Suprapubic skin (tissue), 4 donors: ENCODE measurements around the gene NPIPB2. TPM values are rescaled to one million over a fixed set of nuclear protein-coding genes. Genes with fewer than 3 reads are reported as not detected.
"Not testable (repeated sequence)": the region's sequence is repeated elsewhere in the genome, so short reads cannot be mapped to it uniquely, and the experiment has no call there.

Experiments
- DNase-seq, 2 donors: peaks; one replicate each; pipeline ENCODE4 v3.0.0-alpha.2; 2019; ENCODE audit warnings: low spot score in 2 of 2
- H3K27ac ChIP-seq: fragments of 200-600 bp; sonication (generic); one replicate; pipeline ENCODE4 v1.5.1; 2019
- H3K27me3 ChIP-seq: fragments of 200-600 bp; sonication (generic); one replicate; pipeline ENCODE4 v1.5.1; 2019
- H3K36me3 ChIP-seq: fragments of 200-600 bp; sonication (generic); one replicate; pipeline ENCODE4 v1.5.1; 2019
- H3K4me1 ChIP-seq: fragments of 200-600 bp; sonication (generic); one replicate; pipeline ENCODE4 v1.5.1; 2019
- H3K4me3 ChIP-seq: fragments of 200-600 bp; sonication (generic); one replicate; pipeline ENCODE4 v1.5.1; 2019; ENCODE audit warnings: mild to moderate bottlenecking
- H3K9me3 ChIP-seq: fragments of 200-600 bp; sonication (generic); one replicate; pipeline ENCODE4 v1.5.1; 2019
- EP300 ChIP-seq: sonication (generic); formaldehyde crosslinking; IDR thresholded peaks from one replicate; pipeline ENCODE4 v1.6.1; 2017; ENCODE audit warnings: antibody characterized with exemption
- POLR2A ChIP-seq, 2 donors: fragments of 450-650 bp; IDR thresholded peaks; one replicate each; pipeline ENCODE4 v1.6.1; 2017; ENCODE audit warnings: antibody characterized with exemption in 2 of 2, mild to moderate bottlenecking in 2 of 2, moderate library complexity in 2 of 2
- POLR2AphosphoS5 ChIP-seq, 3 donors: sonication (generic); formaldehyde crosslinking; IDR thresholded peaks; one replicate each; pipeline ENCODE4 v1.6.1; 2017; ENCODE audit warnings: antibody characterized with exemption in 3 of 3
- WGBS: methylation state at CpG from one replicate; pipeline ENCODE4 v1.1.5; 2018; 5-methylcytosine and 5-hydroxymethylcytosine counted together
- total RNA-seq, 4 donors: library from RNA; depleted of rRNA; stranded (reverse); fragments of >200 nt; gene quantifications; one replicate each; pipeline ENCODE4 v1.1.0, GENCODE V29; 2016
- TF ChIP-seq, protein P1 (sequence below), 2 donors: fragments of 200-600 bp in 1 of 2; fragments of 450-650 bp in 1 of 2; sonication (generic) in 1 of 2; IDR thresholded peaks; one replicate each; pipeline ENCODE4 v1.5.1; 2016 to 2019; ENCODE audit warnings: antibody characterized with exemption in 2 of 2, mild to moderate bottlenecking in 1 of 2, moderate library complexity in 1 of 2

Gene NPIPB2
- total RNA-seq, 4 donors from 2014 or later: 10.4 to 59.9 (median 12.4) TPM

DNA sequence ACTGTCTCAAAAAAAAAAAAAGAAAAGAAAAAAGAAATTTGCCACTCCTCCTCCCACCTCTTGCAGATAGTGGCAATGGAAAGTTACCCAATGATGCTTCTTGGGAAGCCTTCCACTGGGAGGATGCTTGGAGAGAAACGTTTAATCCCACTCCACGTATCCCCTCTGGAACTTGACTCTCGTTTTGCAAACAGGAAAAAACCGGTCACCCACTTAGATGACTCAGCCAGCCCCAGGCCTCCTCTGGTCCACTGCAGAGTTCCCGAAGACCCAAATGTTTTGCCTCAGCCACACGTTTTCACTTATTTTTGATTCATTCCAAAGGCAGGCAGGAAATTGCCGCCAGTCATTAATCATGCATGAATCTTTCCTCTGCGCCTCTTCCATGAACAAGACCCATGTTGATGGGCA, 13.9 kb upstream of the NPIPB2 start:
- no peaks in the 10 kb centered on the region for H3K27me3 ChIP-seq
- H3K4me3 ChIP-seq: no peak overlapping the region
- H3K36me3 ChIP-seq: no peaks in the 10 kb centered on the region
- WGBS: 35% methylated on average over 8 of the region's 8 CpGs
- TF ChIP-seq POLR2AphosphoS5 (IDR thresholded peaks at IDR 0.05) (no peak), EP300 (no peak), POLR2A (IDR thresholded peaks at IDR 0.05) (no peak)
- TF ChIP-seq, protein P1, sequence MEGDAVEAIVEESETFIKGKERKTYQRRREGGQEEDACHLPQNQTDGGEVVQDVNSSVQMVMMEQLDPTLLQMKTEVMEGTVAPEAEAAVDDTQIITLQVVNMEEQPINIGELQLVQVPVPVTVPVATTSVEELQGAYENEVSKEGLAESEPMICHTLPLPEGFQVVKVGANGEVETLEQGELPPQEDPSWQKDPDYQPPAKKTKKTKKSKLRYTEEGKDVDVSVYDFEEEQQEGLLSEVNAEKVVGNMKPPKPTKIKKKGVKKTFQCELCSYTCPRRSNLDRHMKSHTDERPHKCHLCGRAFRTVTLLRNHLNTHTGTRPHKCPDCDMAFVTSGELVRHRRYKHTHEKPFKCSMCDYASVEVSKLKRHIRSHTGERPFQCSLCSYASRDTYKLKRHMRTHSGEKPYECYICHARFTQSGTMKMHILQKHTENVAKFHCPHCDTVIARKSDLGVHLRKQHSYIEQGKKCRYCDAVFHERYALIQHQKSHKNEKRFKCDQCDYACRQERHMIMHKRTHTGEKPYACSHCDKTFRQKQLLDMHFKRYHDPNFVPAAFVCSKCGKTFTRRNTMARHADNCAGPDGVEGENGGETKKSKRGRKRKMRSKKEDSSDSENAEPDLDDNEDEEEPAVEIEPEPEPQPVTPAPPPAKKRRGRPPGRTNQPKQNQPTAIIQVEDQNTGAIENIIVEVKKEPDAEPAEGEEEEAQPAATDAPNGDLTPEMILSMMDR (IDR thresholded peaks at IDR 0.05): no peak
- no peaks in the 10 kb centered on the region for H3K9me3 ChIP-seq
- peak in 1 of 2 donors; percentile 60 for DNase-seq
- H3K27ac ChIP-seq: no peak overlapping the region
- no peaks in the 10 kb centered on the region for H3K4me1 ChIP-seq

DNA sequence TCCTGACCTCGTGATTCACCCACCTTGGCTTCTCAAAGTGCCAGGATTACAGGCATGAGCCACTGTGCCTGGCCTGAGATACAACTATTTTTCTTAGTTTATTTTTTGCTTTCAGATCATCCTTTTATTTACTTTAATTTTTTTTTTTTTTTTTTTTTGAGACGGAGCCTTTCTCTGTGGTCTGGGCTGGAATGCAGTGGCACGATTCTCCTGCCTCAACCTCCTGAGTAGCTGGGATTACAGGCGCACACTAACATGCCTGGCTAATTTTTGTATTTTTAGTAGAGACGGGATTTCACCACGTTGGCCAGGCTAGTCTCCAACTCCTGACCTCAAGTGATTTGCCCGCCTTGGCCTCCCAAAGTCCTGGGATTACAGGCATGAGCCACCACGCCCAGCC, 11.7 kb upstream of the NPIPB2 start:
- not testable (repeated sequence) for H3K36me3 ChIP-seq, H3K27ac ChIP-seq, H3K9me3 ChIP-seq, H3K4me3 ChIP-seq, DNase-seq, H3K27me3 ChIP-seq, H3K4me1 ChIP-seq
- 89% methylated on average over 8 of the region's 8 CpGs for WGBS

DNA sequence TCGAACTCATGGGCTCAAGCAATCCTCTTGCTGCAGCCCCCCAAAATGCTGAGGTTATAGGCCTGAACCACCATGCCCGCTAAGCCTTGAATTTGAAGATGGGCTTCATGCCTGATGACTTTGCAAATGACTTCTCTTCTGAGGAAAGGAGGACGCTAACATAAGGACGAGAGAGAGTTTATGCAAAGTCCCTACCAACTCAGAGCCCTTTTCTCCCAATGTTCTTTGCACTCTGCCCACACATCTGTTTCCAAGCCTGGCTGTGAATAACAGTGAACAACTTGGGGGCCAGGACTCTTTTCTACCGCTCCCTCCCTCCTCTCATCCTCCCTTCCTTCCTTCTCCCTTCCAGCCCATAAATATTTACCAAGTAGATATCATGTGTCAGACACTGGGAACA, 8.5 kb upstream of the NPIPB2 start:
- TF ChIP-seq POLR2AphosphoS5 (IDR thresholded peaks at IDR 0.05): no peak
- TF ChIP-seq, protein P1 (IDR thresholded peaks at IDR 0.05): no peak
- no peak for TF ChIP-seq POLR2A (IDR thresholded peaks at IDR 0.05)
- no peak for TF ChIP-seq EP300
- Histone ChIP-seq H3K4me3 (no peak overlapping the region), H3K27ac (no peak overlapping the region), H3K27me3 (no peaks in the 10 kb centered on the region), H3K4me1 (no peaks in the 10 kb centered on the region), H3K36me3 (no peaks in the 10 kb centered on the region), H3K9me3 (no peaks in the 10 kb centered on the region)
- WGBS: 84% methylated on average over 5 of the region's 5 CpGs
- no peak for DNase-seq

- no peak for TF ChIP-seq POLR2A (IDR thresholded peaks at IDR 0.05)
- TF ChIP-seq, protein P1 (IDR thresholded peaks at IDR 0.05): peak in 1 of 2 donors; percentile 15
- H3K27me3 ChIP-seq: no peaks in the 10 kb centered on the region
- WGBS: 15% methylated on average over 4 of the region's 4 CpGs
- DNase-seq: peak in 1 of 2 donors; percentile 34
- H3K9me3 ChIP-seq: no peaks in the 10 kb centered on the region
- H3K27ac ChIP-seq: no peak overlapping the region
- H3K36me3 ChIP-seq: no peaks in the 10 kb centered on the region
- no peaks in the 10 kb centered on the region for H3K4me1 ChIP-seq
- no peak overlapping the region for H3K4me3 ChIP-seq
Measured at GRCh38 chr16:11949527-11949926, 7.7 kb upstream of the NPIPB2 start.

GRCh38 chr16:11948819-11949218, 7.0 kb upstream of the NPIPB2 start:
- Histone ChIP-seq H3K4me1 (no peaks in the 10 kb centered on the region), H3K36me3 (no peaks in the 10 kb centered on the region), H3K27me3 (no peaks in the 10 kb centered on the region), H3K27ac (no peak overlapping the region), H3K4me3 (no peak overlapping the region), H3K9me3 (no peaks in the 10 kb centered on the region)
- 60% methylated on average over 5 of the region's 5 CpGs for WGBS
- TF ChIP-seq, protein P1 (IDR thresholded peaks at IDR 0.05): no peak
- no peak for TF ChIP-seq POLR2A (IDR thresholded peaks at IDR 0.05)
- TF ChIP-seq EP300: no peak
- no peak for TF ChIP-seq POLR2AphosphoS5 (IDR thresholded peaks at IDR 0.05)
- peak in 1 of 2 donors; percentile 37 for DNase-seq

GRCh38 chr16:11946433-11946832, 4.6 kb upstream of the NPIPB2 start:
- DNase-seq: no peak
- TF ChIP-seq, protein P1 (IDR thresholded peaks at IDR 0.05): no peak
- no peak for TF ChIP-seq POLR2AphosphoS5 (IDR thresholded peaks at IDR 0.05)
- no peak for TF ChIP-seq POLR2A (IDR thresholded peaks at IDR 0.05)
- no peak for TF ChIP-seq EP300
- no peaks in the 10 kb centered on the region for H3K9me3 ChIP-seq
- no peak overlapping the region for H3K4me3 ChIP-seq
- H3K27me3 ChIP-seq: no peaks in the 10 kb centered on the region
- no peaks in the 10 kb centered on the region for H3K4me1 ChIP-seq
- 83% methylated on average over 3 of the region's 3 CpGs for WGBS
- no peaks in the 10 kb centered on the region for H3K36me3 ChIP-seq
- no peak overlapping the region for H3K27ac ChIP-seq

DNA sequence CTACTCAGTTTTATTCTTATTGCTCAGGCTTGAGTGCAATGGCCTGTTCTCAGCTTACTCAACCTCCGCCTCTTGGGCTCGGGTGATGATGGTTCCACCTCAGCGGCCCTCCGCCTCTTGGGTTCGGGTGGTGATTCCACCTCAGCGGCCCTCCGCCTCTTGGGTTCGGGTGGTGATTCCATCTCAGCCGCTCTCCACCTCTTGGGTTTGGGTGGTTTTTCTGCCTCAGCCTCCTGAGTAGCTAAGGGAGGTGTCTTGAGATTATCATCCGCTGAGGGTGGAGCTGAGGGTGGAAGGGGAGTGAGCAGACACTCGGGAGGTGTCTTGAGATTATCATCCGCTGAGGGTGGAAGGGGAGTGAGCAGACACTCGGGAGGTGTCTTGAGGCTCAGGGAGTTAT, 14.5 kb downstream of the NPIPB2 start:
- not testable (repeated sequence) for DNase-seq, H3K27me3 ChIP-seq, H3K4me3 ChIP-seq, H3K4me1 ChIP-seq, H3K9me3 ChIP-seq, H3K36me3 ChIP-seq, H3K27ac ChIP-seq
- WGBS: 86% methylated on average over 13 of the region's 13 CpGs

DNA sequence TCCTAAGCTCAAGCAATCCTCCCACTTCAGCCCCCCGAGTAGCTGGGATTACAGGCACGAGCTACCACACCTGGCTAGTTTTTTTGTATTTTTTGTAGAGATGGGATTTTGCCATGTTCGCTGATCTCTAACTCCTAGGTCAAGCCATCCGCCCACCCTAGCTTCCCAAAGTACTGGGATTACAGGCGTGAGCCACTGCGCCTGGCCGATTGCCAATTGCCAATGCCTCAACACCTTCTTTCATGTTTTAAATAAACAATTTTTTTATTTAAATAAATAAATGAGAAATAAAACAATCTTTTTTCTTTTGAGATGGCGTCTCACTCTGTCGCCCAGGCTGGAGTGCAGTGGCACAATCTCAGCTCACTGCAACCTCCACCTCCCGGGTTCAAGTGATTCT, 17.8 kb downstream of the NPIPB2 start:
- H3K4me3 ChIP-seq, H3K27me3 ChIP-seq, H3K4me1 ChIP-seq, H3K27ac ChIP-seq, H3K9me3 ChIP-seq, DNase-seq, H3K36me3 ChIP-seq: not testable (repeated sequence)
- 82% methylated on average over 10 of the region's 10 CpGs for WGBS
